Measurements from ENCODE around the gene LUC7L. TPM values are rescaled to one million over a fixed set of nuclear protein-coding genes. Genes with fewer than 3 reads are reported as not detected.
A peak's percentile ranks its signal among the peaks of the same experiment; 100 is the strongest.

LUC7L gene
- total and polyA plus RNA-seq, 7 experiments from 2014 or later, result 6.9 to 177 (median 148) TPM

- peaks cover 5 to 15% (median 13%) of the 10 kb centered on the region in 5 donors for H3K27me3 Mint-ChIP-seq
- H3K9me3 Mint-ChIP-seq, result no peaks in the 10 kb centered on the region
- CTCF ChIA-PET, result no interaction called here
- no peaks in the 10 kb centered on the region for H3K4me1 ChIP-seq (ENCODE audit: control insufficient read depth in 2 of 2, insufficient read depth in 2 of 2, low read length in 2 of 2)
- H3K36me3 Mint-ChIP-seq, result no peaks in the 10 kb centered on the region
- POLR2A ChIA-PET, result no interaction called here
- no peak overlapping the region for H3K4me3 Mint-ChIP-seq
- H3K27ac ChIP-seq (ENCODE audit: low read depth, low read length), result no peak overlapping the region
- H3K4me3 ChIP-seq (ENCODE audit: low read length), result no peak overlapping the region
- H3K4me1 Mint-ChIP-seq, result peaks cover 0 to 5% (median 3%) of the 10 kb centered on the region in 7 donors
- H3K27me3 ChIP-seq (ENCODE audit: control insufficient read depth in 2 of 2, insufficient read depth in 2 of 2, low read length in 2 of 2), result no peaks in the 10 kb centered on the region
- no peak for ATAC-seq
- H3K36me3 ChIP-seq (ENCODE audit: control insufficient read depth in 2 of 3, insufficient read depth in 3 of 3, low read length in 3 of 3), result no peaks in the 10 kb centered on the region
- no peak for DNase-seq
- intact Hi-C loops (cut with micrococcal nuclease), result no loop called here
- no peaks in the 10 kb centered on the region for H3K9me3 ChIP-seq (ENCODE audit: control insufficient read depth in 2 of 3, low read length in 3 of 3)
- no peak overlapping the region for H3K27ac Mint-ChIP-seq
Observed at GRCh38 chr16:143456-143855, 85.8 kb downstream of the LUC7L start.

- no peaks in the 10 kb centered on the region for H3K4me1 ChIP-seq (ENCODE audit: control insufficient read depth in 2 of 2, insufficient read depth in 2 of 2, low read length in 2 of 2)
- Mint-ChIP-seq H3K4me1 (peaks cover 0 to 5% (median 3%) of the 10 kb centered on the region in 7 donors), H3K27ac (no peak overlapping the region), H3K4me3 (no peak overlapping the region), H3K36me3 (no peaks in the 10 kb centered on the region), H3K27me3 (peaks cover 5 to 15% (median 13%) of the 10 kb centered on the region in 5 donors), H3K9me3 (no peaks in the 10 kb centered on the region)
- no peaks in the 10 kb centered on the region for H3K27me3 ChIP-seq (ENCODE audit: control insufficient read depth in 2 of 2, insufficient read depth in 2 of 2, low read length in 2 of 2)
- H3K27ac ChIP-seq (ENCODE audit: low read depth, low read length), result no peak overlapping the region
- H3K36me3 ChIP-seq (ENCODE audit: control insufficient read depth in 2 of 3, insufficient read depth in 3 of 3, low read length in 3 of 3), result no peaks in the 10 kb centered on the region
- ATAC-seq (no peak), DNase-seq (no peak)
- ChIA-PET POLR2A (no interaction called here), CTCF (no interaction called here)
- intact Hi-C loops (cut with micrococcal nuclease), result no loop called here
- H3K4me3 ChIP-seq (ENCODE audit: low read length), result no peak overlapping the region
- H3K9me3 ChIP-seq (ENCODE audit: control insufficient read depth in 2 of 3, low read length in 3 of 3), result no peaks in the 10 kb centered on the region
Observed at GRCh38 chr16:143047-143446, 86.2 kb downstream of the LUC7L start.

- no peak overlapping the region for H3K4me3 Mint-ChIP-seq
- ATAC-seq, result no peak
- ChIA-PET CTCF (no interaction called here), POLR2A (no interaction called here)
- no peaks in the 10 kb centered on the region for H3K9me3 Mint-ChIP-seq
- H3K27me3 ChIP-seq (ENCODE audit: control insufficient read depth in 2 of 2, insufficient read depth in 2 of 2, low read length in 2 of 2), result no peaks in the 10 kb centered on the region
- H3K36me3 ChIP-seq (ENCODE audit: control insufficient read depth in 2 of 3, insufficient read depth in 3 of 3, low read length in 3 of 3), result no peaks in the 10 kb centered on the region
- DNase-seq, result no peak
- no peak overlapping the region for H3K27ac Mint-ChIP-seq
- H3K36me3 Mint-ChIP-seq, result no peaks in the 10 kb centered on the region
- no peak overlapping the region for H3K27ac ChIP-seq (ENCODE audit: low read depth, low read length)
- H3K4me3 ChIP-seq (ENCODE audit: low read length), result no peak overlapping the region
- intact Hi-C loops (cut with micrococcal nuclease), result no loop called here
- H3K27me3 Mint-ChIP-seq, result peaks cover 5 to 15% (median 12%) of the 10 kb centered on the region in 5 donors
- no peaks in the 10 kb centered on the region for H3K9me3 ChIP-seq (ENCODE audit: control insufficient read depth in 2 of 3, low read length in 3 of 3)
- peaks cover 3% of the 10 kb centered on the region in 2 donors for H3K4me1 ChIP-seq (ENCODE audit: control insufficient read depth in 2 of 2, insufficient read depth in 2 of 2, low read length in 2 of 2)
- H3K4me1 Mint-ChIP-seq, result peaks cover 0 to 11% (median 4%) of the 10 kb centered on the region in 7 donors
Observed at GRCh38 chr16:142405-142967, 86.8 kb downstream of the LUC7L start.

GRCh38 chr16:140175-140857 is 88.9 kb downstream of the LUC7L start:
- H3K27ac Mint-ChIP-seq, result peak overlapping the region in 2 of 9 donors; percentile 39 to 73
- no peak overlapping the region for H3K4me3 ChIP-seq (ENCODE audit: low read length)

More at GRCh38 chr16:140175-140857, 88.9 kb downstream of the LUC7L start:
- POLR2A ChIA-PET, result no interaction called here
- Histone ChIP-seq H3K27me3 (ENCODE audit: control insufficient read depth in 2 of 2, insufficient read depth in 2 of 2, low read length in 2 of 2) (no peaks in the 10 kb centered on the region), H3K9me3 (ENCODE audit: control insufficient read depth in 2 of 3, low read length in 3 of 3) (no peaks in the 10 kb centered on the region), H3K27ac (ENCODE audit: low read depth, low read length) (no peak overlapping the region), H3K36me3 (ENCODE audit: control insufficient read depth in 2 of 3, insufficient read depth in 3 of 3, low read length in 3 of 3) (no peaks in the 10 kb centered on the region), H3K4me1 (ENCODE audit: control insufficient read depth in 2 of 2, insufficient read depth in 2 of 2, low read length in 2 of 2) (peaks cover 6% of the 10 kb centered on the region in 2 donors)
- Mint-ChIP-seq H3K4me1 (peaks cover 0 to 29% (median 12%) of the 10 kb centered on the region in 7 donors), H3K36me3 (peaks cover 0 to 5% (median 3%) of the 10 kb centered on the region in 5 donors), H3K4me3 (peak overlapping the region in 8 of 10 donors; percentile 23 to 82 (median 42)), H3K9me3 (no peaks in the 10 kb centered on the region), H3K27me3 (peaks cover 5 to 12% (median 9%) of the 10 kb centered on the region in 5 donors)
- DNase-seq (no peak), ATAC-seq (no peak)
- intact Hi-C loops (cut with micrococcal nuclease), result no loop called here
- CTCF ChIA-PET, result no interaction called here

Other genes with a start within 250 kb of the LUC7L start
- gene POLR3K, start 175.8 kb downstream of the LUC7L start, total RNA-seq, result 10 to 100 TPM in 4 of 5 experiments, 1 to 10 TPM in 1; 8.5 to 45.4 (median 18.9) TPM
- gene POLR3K, start 175.8 kb downstream of the LUC7L start, polyA plus RNA-seq, result 10 to 100 TPM; 20.4 to 28.6 TPM
- 10 to 100 TPM in 4 of 5 experiments, 1 to 10 TPM in 1; 9.8 to 57.4 (median 11.7) TPM for gene SNRNP25, start 175.6 kb downstream of the LUC7L start, total RNA-seq
- gene SNRNP25, start 175.6 kb downstream of the LUC7L start, polyA plus RNA-seq, result 10 to 100 TPM; 20.5 to 21.5 TPM
- gene RHBDF1, start 156.8 kb downstream of the LUC7L start, total RNA-seq, result 1 to 10 TPM in 1 of 5 experiments, under 1 TPM in 1, not detected in 3; 0.66 to 1.6 TPM
- gene RHBDF1, start 156.8 kb downstream of the LUC7L start, polyA plus RNA-seq, result not detected
- gene MPG, start 151.2 kb downstream of the LUC7L start, total RNA-seq, result 10 to 100 TPM; 17.5 to 59.5 (median 25.4) TPM
- 10 to 100 TPM; 50.5 to 52.3 TPM for gene MPG, start 151.2 kb downstream of the LUC7L start, polyA plus RNA-seq
- 10 to 100 TPM; 33.7 to 53.1 (median 38.0) TPM for gene NPRL3, start 90.8 kb downstream of the LUC7L start, total RNA-seq
- gene NPRL3, start 90.8 kb downstream of the LUC7L start, polyA plus RNA-seq, result 10 to 100 TPM in 1 of 2 donors, 1 to 10 TPM in 1; 9.9 to 19.6 TPM
- not detected for gene HBZ, start 76.8 kb downstream of the LUC7L start, total RNA-seq
- gene HBZ, start 76.8 kb downstream of the LUC7L start, polyA plus RNA-seq, result not detected
- not detected for gene HBM, start 63.5 kb downstream of the LUC7L start, total RNA-seq
- gene HBM, start 63.5 kb downstream of the LUC7L start, polyA plus RNA-seq, result not detected
- 10 to 100 TPM in 1 of 5 experiments, 1 to 10 TPM in 1, under 1 TPM in 1, not detected in 2; 0.68 to 10.4 (median 1.1) TPM for gene HBA2, start 56.6 kb downstream of the LUC7L start, total RNA-seq
- gene HBA2, start 56.6 kb downstream of the LUC7L start, polyA plus RNA-seq, result under 1 TPM in 1 of 2 donors, not detected in 1; 0.63 TPM
- 10 to 100 TPM in 1 of 5 experiments, 1 to 10 TPM in 2, not detected in 2; 1.1 to 33.5 (median 2.2) TPM for gene HBA1, start 52.8 kb downstream of the LUC7L start, total RNA-seq
- not detected for gene HBA1, start 52.8 kb downstream of the LUC7L start, polyA plus RNA-seq
- not detected for gene HBQ1, start 49.0 kb downstream of the LUC7L start, total RNA-seq
- gene HBQ1, start 49.0 kb downstream of the LUC7L start, polyA plus RNA-seq, result not detected
- 10 to 100 TPM; 30.4 to 43.9 (median 32.9) TPM for gene FAM234A, start 5.4 kb upstream of the LUC7L start, total RNA-seq
- 10 to 100 TPM; 31.3 to 42.2 TPM for gene FAM234A, start 5.4 kb upstream of the LUC7L start, polyA plus RNA-seq
- gene RGS11, start 46.5 kb upstream of the LUC7L start, total RNA-seq, result under 1 TPM in 2 of 5 experiments, not detected in 3; 0.17 to 0.22 TPM
- not detected for gene RGS11, start 46.5 kb upstream of the LUC7L start, polyA plus RNA-seq
- 1 to 10 TPM in 3 of 5 experiments, not detected in 2; 1.2 to 2.1 (median 1.4) TPM for gene ARHGDIG, start 51.1 kb upstream of the LUC7L start, total RNA-seq
- not detected for gene ARHGDIG, start 51.1 kb upstream of the LUC7L start, polyA plus RNA-seq
- gene PDIA2, start 53.7 kb upstream of the LUC7L start, total RNA-seq, result under 1 TPM in 1 of 5 experiments, not detected in 4; 0.42 TPM
- not detected for gene PDIA2, start 53.7 kb upstream of the LUC7L start, polyA plus RNA-seq
- gene AXIN1, start 123.3 kb upstream of the LUC7L start, total RNA-seq, result 10 to 100 TPM; 25.6 to 45.9 (median 37.5) TPM
- gene AXIN1, start 123.3 kb upstream of the LUC7L start, polyA plus RNA-seq, result 1 to 10 TPM; 1.2 to 2.5 TPM
- gene MRPL28, start 141.1 kb upstream of the LUC7L start, total RNA-seq, result 10 to 100 TPM; 21.9 to 86.2 (median 26.5) TPM
- 10 to 100 TPM; 44.1 to 71.7 TPM for gene MRPL28, start 141.1 kb upstream of the LUC7L start, polyA plus RNA-seq
- 100 to 1,000 TPM in 1 of 5 experiments, 10 to 100 TPM in 4; 32.2 to 107 (median 89.4) TPM for gene PGAP6, start 152.5 kb upstream of the LUC7L start, total RNA-seq
- 10 to 100 TPM; 17.0 to 52.4 TPM for gene PGAP6, start 152.5 kb upstream of the LUC7L start, polyA plus RNA-seq
- gene NME4, start 167.8 kb upstream of the LUC7L start, total RNA-seq, result 10 to 100 TPM; 40.2 to 58.1 (median 42.9) TPM
- 10 to 100 TPM; 76.7 to 88.6 TPM for gene NME4, start 167.8 kb upstream of the LUC7L start, polyA plus RNA-seq
- 10 to 100 TPM in 3 of 5 experiments, 1 to 10 TPM in 2; 7.9 to 13.8 (median 11.6) TPM for gene DECR2, start 172.4 kb upstream of the LUC7L start, total RNA-seq
- gene DECR2, start 172.4 kb upstream of the LUC7L start, polyA plus RNA-seq, result 1 to 10 TPM; 7.8 to 7.9 TPM
- gene RAB11FIP3, start 196.2 kb upstream of the LUC7L start, total RNA-seq, result 10 to 100 TPM; 37.9 to 53.0 (median 45.5) TPM
- 1 to 10 TPM in 1 of 2 donors, under 1 TPM in 1; 0.71 to 4.0 TPM for gene RAB11FIP3, start 196.2 kb upstream of the LUC7L start, polyA plus RNA-seq